ENCODE measurements around the gene CBX2. TPM values are rescaled to one million over a fixed set of nuclear protein-coding genes. Genes with fewer than 3 reads are reported as not detected.

CBX2 gene
- total and polyA plus RNA-seq, 12 donors = 0.06 to 3.4 (median 0.82) TPM

DNA sequence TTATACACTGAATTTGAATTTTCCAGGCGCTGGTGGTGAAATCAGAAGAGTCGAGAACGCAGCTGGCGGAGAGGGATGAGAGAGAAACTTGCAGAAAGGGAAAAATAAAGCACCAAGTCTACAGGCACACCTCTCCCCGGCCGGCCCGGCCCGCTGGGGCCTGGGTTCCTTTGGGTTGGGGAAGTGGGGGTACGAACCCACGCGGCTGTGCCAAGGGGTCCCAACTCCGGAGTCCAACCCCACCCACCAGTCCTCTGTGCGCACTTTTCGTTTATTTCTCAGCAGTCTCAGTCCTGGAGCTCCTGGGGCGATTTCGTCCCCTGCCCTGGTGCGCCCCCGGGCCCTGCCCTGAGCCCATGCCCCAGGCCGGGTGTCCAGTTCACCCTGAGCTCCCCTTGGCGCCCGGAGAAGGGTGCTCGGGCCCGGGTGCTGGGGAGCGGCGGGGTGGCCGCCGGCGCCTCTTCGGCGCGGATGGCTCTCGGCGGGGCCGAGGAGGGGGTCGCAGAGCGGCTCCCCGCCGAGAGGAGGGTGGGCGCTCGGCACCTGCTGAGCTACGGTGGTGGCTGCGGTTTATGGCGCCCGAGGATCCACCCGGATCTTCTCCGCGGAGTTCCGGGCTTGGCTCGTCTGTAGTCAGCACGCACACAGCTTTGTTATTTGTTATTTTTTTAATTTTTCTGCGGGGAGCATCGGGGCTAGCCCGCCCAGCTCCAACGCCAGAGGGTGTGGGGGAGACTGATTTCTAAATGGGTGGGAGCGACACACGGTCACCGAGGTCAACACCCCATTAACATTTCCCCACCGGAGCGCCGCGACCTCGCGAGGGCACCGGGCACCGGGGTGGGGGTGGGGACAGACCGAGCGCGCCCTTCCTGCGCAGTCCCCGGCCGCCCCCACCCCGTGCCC lies 34.7 kb downstream of the CBX2 start:
- peaks cover 10 to 31% of the 10 kb centered on the region in 2 donors for H3K4me1 ChIP-seq (replicated peaks in 1 of 2)
- intact Hi-C loops (cut with DNase I) = no loop called here
- peaks cover 82% of the 10 kb centered on the region for H3K27me3 ChIP-seq
- H3K27ac ChIP-seq = no peak overlapping the region
- no peaks in the 10 kb centered on the region for H3K9me3 ChIP-seq (replicated peaks in 1 of 3)
- no peak for DNase-seq
- WGBS, 4 donors = 4 to 8% (median 6%) methylated on average over 20 to 72 of the region's 72 CpGs
- no peaks in the 10 kb centered on the region for H3K36me3 ChIP-seq (replicated peaks in 1 of 2)
- TF ChIP-seq POLR2A (IDR thresholded peaks at IDR 0.05) = no peak
- TF ChIP-seq, protein P1, sequence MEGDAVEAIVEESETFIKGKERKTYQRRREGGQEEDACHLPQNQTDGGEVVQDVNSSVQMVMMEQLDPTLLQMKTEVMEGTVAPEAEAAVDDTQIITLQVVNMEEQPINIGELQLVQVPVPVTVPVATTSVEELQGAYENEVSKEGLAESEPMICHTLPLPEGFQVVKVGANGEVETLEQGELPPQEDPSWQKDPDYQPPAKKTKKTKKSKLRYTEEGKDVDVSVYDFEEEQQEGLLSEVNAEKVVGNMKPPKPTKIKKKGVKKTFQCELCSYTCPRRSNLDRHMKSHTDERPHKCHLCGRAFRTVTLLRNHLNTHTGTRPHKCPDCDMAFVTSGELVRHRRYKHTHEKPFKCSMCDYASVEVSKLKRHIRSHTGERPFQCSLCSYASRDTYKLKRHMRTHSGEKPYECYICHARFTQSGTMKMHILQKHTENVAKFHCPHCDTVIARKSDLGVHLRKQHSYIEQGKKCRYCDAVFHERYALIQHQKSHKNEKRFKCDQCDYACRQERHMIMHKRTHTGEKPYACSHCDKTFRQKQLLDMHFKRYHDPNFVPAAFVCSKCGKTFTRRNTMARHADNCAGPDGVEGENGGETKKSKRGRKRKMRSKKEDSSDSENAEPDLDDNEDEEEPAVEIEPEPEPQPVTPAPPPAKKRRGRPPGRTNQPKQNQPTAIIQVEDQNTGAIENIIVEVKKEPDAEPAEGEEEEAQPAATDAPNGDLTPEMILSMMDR (IDR thresholded peaks at IDR 0.05) = no peak
- H3K4me3 ChIP-seq = peak overlapping the region in 1 of 4 donors; percentile 49

DNA sequence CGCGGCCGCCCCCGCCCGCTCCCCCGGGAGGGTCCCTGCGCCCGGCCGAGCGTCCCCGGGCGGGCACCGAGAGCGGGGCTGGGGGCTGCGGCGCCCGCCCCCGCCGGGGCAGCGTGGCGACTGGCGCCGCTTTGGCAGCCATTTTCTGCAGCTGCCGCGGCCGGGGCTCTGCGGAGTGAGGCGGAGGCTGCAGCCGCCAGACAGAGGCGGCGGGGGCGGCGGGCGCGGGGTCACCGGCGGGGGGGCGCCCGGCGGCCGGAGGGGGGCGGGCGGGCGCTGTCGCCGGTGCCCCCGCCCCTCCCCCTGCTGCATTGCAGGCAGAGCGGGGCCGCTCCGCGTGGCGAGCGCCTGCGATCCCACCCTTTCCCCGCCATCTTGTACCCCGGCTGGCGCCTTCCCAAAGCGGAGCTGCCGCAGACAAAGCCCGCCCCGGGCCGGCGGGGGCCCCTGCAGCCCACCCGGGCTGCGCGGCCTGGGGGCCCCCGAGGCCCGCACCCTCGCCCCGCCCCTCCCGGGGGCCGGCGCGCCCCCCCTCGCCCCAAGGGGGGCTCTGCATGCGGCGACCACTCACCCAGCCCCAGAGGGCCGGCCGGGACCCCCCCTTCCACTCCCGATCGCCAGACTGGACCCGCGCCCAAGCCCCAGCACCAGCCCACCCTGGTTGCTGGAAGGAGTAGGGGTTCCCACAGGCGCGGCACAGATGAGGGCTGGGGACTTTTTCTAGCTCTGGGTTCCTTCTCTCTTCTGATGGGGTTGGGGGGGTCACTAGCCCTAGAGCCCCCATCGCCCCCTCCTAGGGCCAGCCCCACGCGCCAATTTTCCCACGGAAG lies 35.6 kb downstream of the CBX2 start:
- 0 to 44% (median 3%) methylated on average over 2 to 81 of the region's 89 CpGs for WGBS, 4 donors
- no peak for TF ChIP-seq POLR2A (IDR thresholded peaks at IDR 0.05)
- TF ChIP-seq, protein P1 (IDR thresholded peaks at IDR 0.05) = no peak
- H3K4me1 ChIP-seq (replicated peaks in 1 of 2) = peaks cover 10 to 31% of the 10 kb centered on the region in 2 donors
- H3K27me3 ChIP-seq = peaks cover 73% of the 10 kb centered on the region
- no peaks in the 10 kb centered on the region for H3K9me3 ChIP-seq (replicated peaks in 1 of 3)
- intact Hi-C loops (cut with DNase I) = no loop called here
- H3K4me3 ChIP-seq = peak overlapping the region in 1 of 4 donors; percentile 49
- no peak overlapping the region for H3K27ac ChIP-seq
- no peak for DNase-seq
- H3K36me3 ChIP-seq (replicated peaks in 1 of 2) = no peaks in the 10 kb centered on the region

DNA sequence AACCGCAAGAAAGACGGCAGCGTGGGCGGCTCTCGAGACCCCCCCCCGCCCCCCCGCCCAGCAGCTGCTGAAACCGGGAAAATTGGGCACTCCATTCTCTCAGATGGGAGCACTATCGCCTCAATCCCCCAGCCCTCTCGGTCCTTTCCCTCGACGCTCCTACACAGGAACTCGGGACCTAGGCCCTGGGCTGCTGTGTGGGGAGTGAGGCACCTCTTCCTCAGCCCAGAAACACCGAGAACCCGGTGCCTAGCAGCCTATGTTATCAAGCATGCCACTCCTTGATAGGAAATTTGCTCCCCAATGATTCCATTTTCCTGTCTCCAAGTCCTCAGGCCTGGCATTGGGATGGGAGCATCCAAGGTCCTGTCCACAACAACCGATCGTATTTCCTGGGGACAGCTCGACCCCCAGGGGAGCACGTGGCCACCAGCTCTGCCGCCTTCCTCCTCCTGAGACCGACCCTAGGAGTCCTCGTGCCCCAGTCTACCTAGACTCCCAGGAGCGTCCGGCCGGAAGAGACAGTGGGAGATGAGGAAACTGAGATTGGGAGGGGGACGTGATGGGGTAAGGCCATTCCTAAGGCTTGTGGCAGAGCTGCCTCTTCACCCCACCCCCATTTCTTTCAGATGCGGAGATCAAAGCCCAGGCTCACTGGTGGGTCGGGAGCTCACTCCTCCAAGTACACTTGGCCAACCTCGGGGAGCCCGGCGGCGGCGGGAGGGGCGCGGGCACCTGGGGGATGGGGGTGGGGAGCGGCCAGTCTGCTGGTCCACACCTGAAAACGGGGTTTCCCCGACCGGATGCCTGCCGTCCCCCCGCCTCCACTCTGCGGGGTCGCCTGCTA lies 36.4 kb downstream of the CBX2 start:
- Histone ChIP-seq H3K27me3 (peaks cover 64% of the 10 kb centered on the region), H3K4me3 (peak overlapping the region in 1 of 4 donors; percentile 33), H3K27ac (no peak overlapping the region), H3K9me3 (replicated peaks in 1 of 3) (no peaks in the 10 kb centered on the region), H3K36me3 (replicated peaks in 1 of 2) (no peaks in the 10 kb centered on the region), H3K4me1 (replicated peaks in 1 of 2) (peaks cover 10 to 31% of the 10 kb centered on the region in 2 donors)
- intact Hi-C loops (cut with DNase I) = no loop called here
- no peak for DNase-seq
- WGBS, 4 donors = 20 to 38% (median 21%) methylated on average over 21 to 43 of the region's 43 CpGs
- TF ChIP-seq, protein P1 (IDR thresholded peaks at IDR 0.05) = no peak
- TF ChIP-seq POLR2A (IDR thresholded peaks at IDR 0.05) = no peak
